ENCODE results near the gene GALP.

DNA sequence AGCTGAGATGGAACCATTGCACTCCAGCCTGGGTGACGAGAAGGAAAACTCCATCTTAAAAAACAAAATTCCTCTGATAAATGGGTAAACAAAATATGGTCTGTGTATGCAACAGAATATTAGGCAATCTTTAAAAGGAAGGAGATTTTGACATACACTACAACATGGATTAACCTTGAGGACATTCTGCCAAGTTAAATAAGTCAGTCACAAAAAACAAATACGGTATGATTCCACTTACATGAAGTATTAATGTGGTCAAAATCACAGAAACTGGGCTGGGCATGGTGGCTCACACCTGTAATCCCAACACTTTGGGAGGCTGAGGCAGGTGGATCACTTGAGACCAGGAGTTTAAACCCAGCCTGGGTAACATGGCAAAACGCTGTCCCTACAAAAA, 37.7 kb upstream of the GALP start:
- TF ChIP-seq CTCF (IDR thresholded peaks at IDR 0.05) (no peak), EZH2 (IDR thresholded peaks at IDR 0.05; ENCODE audit: borderline replicate concordance, insufficient read depth, low read depth, low read length, poor library complexity, severe bottlenecking) (no peak)
